ENCODE data around the gene CACNG5. TPM values are rescaled to one million over a fixed set of nuclear protein-coding genes. Genes with fewer than 3 reads are reported as not detected.

CACNG5 gene
- total RNA-seq, 1 experiment from 2014 or later, result 0.21 TPM

DNA sequence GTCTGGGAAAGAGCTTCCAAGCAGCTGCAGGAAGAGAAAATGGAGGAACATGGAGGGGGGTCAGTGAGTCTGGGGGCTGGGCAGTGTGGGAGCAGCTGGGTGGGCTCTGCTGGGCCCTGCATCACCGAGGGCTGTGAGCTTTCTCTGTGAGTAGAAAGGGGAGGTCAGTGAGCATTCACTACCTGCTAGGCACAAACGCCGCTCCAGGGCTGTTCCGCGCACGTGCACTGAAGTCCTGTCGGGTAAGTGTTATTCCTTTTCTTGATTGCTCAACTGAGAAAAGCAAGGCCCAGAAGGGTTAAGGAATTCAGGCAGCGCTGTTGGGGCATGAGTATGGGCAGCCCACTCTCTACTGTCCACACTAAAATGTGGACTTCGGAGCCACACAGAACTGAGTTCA lies 4.7 kb downstream of the CACNG5 start:
- in situ Hi-C loops (cut with HindIII; ENCODE audit: low pct_unique_long_range_greater_than_20kb, low sequenced_read_pairs) (no loop called here), intact Hi-C loops (cut with micrococcal nuclease; ENCODE audit: unreplicated experiment) (no loop called here)
- ChIA-PET POLR2A (no interaction called here), CTCF (no interaction called here)
- BruUV-seq (replicated peaks), result no TSS peak
- no peak for DNase-seq (ENCODE audit: low read depth, low spot score)
- H3K27ac ChIP-seq (ENCODE audit: low read length), result no peak overlapping the region
- H3K36me3 ChIP-seq (ENCODE audit: control insufficient read depth, insufficient read depth, low read length), result no peaks in the 10 kb centered on the region
- no peak for TF ChIP-seq SIN3A (IDR thresholded peaks at IDR 0.05; ENCODE audit: borderline replicate concordance, insufficient read depth, low read depth, low read length)
- TF ChIP-seq, protein P1, sequence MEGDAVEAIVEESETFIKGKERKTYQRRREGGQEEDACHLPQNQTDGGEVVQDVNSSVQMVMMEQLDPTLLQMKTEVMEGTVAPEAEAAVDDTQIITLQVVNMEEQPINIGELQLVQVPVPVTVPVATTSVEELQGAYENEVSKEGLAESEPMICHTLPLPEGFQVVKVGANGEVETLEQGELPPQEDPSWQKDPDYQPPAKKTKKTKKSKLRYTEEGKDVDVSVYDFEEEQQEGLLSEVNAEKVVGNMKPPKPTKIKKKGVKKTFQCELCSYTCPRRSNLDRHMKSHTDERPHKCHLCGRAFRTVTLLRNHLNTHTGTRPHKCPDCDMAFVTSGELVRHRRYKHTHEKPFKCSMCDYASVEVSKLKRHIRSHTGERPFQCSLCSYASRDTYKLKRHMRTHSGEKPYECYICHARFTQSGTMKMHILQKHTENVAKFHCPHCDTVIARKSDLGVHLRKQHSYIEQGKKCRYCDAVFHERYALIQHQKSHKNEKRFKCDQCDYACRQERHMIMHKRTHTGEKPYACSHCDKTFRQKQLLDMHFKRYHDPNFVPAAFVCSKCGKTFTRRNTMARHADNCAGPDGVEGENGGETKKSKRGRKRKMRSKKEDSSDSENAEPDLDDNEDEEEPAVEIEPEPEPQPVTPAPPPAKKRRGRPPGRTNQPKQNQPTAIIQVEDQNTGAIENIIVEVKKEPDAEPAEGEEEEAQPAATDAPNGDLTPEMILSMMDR (IDR thresholded peaks at IDR 0.05), result no peak
- no peak for TF ChIP-seq POLR2AphosphoS5 (IDR thresholded peaks at IDR 0.05; ENCODE audit: low read depth, low read length)
- TF ChIP-seq TCF7L2 (IDR thresholded peaks at IDR 0.05; ENCODE audit: low read depth, low read length), result no peak
- TF ChIP-seq, protein P2, sequence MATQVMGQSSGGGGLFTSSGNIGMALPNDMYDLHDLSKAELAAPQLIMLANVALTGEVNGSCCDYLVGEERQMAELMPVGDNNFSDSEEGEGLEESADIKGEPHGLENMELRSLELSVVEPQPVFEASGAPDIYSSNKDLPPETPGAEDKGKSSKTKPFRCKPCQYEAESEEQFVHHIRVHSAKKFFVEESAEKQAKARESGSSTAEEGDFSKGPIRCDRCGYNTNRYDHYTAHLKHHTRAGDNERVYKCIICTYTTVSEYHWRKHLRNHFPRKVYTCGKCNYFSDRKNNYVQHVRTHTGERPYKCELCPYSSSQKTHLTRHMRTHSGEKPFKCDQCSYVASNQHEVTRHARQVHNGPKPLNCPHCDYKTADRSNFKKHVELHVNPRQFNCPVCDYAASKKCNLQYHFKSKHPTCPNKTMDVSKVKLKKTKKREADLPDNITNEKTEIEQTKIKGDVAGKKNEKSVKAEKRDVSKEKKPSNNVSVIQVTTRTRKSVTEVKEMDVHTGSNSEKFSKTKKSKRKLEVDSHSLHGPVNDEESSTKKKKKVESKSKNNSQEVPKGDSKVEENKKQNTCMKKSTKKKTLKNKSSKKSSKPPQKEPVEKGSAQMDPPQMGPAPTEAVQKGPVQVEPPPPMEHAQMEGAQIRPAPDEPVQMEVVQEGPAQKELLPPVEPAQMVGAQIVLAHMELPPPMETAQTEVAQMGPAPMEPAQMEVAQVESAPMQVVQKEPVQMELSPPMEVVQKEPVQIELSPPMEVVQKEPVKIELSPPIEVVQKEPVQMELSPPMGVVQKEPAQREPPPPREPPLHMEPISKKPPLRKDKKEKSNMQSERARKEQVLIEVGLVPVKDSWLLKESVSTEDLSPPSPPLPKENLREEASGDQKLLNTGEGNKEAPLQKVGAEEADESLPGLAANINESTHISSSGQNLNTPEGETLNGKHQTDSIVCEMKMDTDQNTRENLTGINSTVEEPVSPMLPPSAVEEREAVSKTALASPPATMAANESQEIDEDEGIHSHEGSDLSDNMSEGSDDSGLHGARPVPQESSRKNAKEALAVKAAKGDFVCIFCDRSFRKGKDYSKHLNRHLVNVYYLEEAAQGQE (IDR thresholded peaks at IDR 0.05; ENCODE audit: insufficient read depth in 1 of 2, low read depth in 2 of 2, low read length in 1 of 2), result no peak
- H3K4me3 ChIP-seq (ENCODE audit: low read depth in 2 of 2, low read length in 2 of 2), result no peak overlapping the region
- no peaks in the 10 kb centered on the region for H3K4me1 ChIP-seq (ENCODE audit: control insufficient read depth, insufficient read depth, low read length)
- no peaks in the 10 kb centered on the region for H3K9me3 ChIP-seq (ENCODE audit: control insufficient read depth, insufficient read depth, low read depth, low read length)
- no peaks in the 10 kb centered on the region for H3K27me3 ChIP-seq (ENCODE audit: control insufficient read depth, insufficient read depth, low read length)
- ATAC-seq, result no peak

DNA sequence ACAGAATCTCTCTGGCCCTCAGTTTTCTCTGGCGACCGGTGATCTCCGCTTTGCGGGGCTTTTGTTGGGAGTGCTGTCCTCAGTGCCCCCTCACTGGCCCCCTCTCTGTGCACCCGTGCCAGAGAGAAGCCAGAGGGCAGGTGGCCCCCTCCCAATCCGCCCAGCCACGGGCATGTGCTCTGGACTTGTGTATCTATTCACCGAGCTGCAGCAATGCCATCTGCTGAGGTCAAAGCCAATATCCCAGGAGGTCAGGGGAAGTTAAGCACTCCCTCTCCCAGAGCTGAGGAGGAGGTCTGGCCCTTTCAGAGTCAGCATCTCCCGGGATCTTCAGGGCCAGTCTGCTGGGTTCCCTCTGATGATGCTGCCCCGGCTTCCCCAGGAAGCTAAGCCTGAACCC lies 5.1 kb downstream of the CACNG5 start:
- ChIA-PET CTCF (no interaction called here), POLR2A (no interaction called here)
- H3K9me3 ChIP-seq (ENCODE audit: control insufficient read depth, insufficient read depth, low read depth, low read length), result no peaks in the 10 kb centered on the region
- no peaks in the 10 kb centered on the region for H3K27me3 ChIP-seq (ENCODE audit: control insufficient read depth, insufficient read depth, low read length)
- DNase-seq (ENCODE audit: low read depth, low spot score) (no peak), ATAC-seq (no peak)
- no peak overlapping the region for H3K4me3 ChIP-seq (ENCODE audit: low read depth in 2 of 2, low read length in 2 of 2)
- no peaks in the 10 kb centered on the region for H3K4me1 ChIP-seq (ENCODE audit: control insufficient read depth, insufficient read depth, low read length)
- intact Hi-C loops (cut with micrococcal nuclease; ENCODE audit: unreplicated experiment) (no loop called here), in situ Hi-C loops (cut with HindIII; ENCODE audit: low pct_unique_long_range_greater_than_20kb, low sequenced_read_pairs) (no loop called here)
- TF ChIP-seq TCF7L2 (IDR thresholded peaks at IDR 0.05; ENCODE audit: low read depth, low read length) (no peak), POLR2AphosphoS5 (IDR thresholded peaks at IDR 0.05; ENCODE audit: low read depth, low read length) (no peak), SIN3A (IDR thresholded peaks at IDR 0.05; ENCODE audit: borderline replicate concordance, insufficient read depth, low read depth, low read length) (no peak)
- TF ChIP-seq, protein P2 (IDR thresholded peaks at IDR 0.05; ENCODE audit: insufficient read depth in 1 of 2, low read depth in 2 of 2, low read length in 1 of 2), result no peak
- TF ChIP-seq, protein P1 (IDR thresholded peaks at IDR 0.05), result no peak
- no peaks in the 10 kb centered on the region for H3K36me3 ChIP-seq (ENCODE audit: control insufficient read depth, insufficient read depth, low read length)
- no peak overlapping the region for H3K27ac ChIP-seq (ENCODE audit: low read length)
- no TSS peak for BruUV-seq (replicated peaks)

Data from Panc1 (cell line).